Urothelium cell line (cell line): ENCODE measurements around the gene GOLGA2.
A peak's percentile ranks its signal among the peaks of the same experiment; 100 is the strongest.

Experiments
- DNase-seq: peaks from one replicate; pipeline ENCODE4 v3.0.0; 2011; ENCODE audit warnings: low spot score, mixed read lengths
- FAIRE-seq: peaks from 2 replicates; lab custom pipeline; 2011; peaks lifted over from hg19 to GRCh38; lab: Jason Lieb, UNC

Gene GOLGA2, protein sequence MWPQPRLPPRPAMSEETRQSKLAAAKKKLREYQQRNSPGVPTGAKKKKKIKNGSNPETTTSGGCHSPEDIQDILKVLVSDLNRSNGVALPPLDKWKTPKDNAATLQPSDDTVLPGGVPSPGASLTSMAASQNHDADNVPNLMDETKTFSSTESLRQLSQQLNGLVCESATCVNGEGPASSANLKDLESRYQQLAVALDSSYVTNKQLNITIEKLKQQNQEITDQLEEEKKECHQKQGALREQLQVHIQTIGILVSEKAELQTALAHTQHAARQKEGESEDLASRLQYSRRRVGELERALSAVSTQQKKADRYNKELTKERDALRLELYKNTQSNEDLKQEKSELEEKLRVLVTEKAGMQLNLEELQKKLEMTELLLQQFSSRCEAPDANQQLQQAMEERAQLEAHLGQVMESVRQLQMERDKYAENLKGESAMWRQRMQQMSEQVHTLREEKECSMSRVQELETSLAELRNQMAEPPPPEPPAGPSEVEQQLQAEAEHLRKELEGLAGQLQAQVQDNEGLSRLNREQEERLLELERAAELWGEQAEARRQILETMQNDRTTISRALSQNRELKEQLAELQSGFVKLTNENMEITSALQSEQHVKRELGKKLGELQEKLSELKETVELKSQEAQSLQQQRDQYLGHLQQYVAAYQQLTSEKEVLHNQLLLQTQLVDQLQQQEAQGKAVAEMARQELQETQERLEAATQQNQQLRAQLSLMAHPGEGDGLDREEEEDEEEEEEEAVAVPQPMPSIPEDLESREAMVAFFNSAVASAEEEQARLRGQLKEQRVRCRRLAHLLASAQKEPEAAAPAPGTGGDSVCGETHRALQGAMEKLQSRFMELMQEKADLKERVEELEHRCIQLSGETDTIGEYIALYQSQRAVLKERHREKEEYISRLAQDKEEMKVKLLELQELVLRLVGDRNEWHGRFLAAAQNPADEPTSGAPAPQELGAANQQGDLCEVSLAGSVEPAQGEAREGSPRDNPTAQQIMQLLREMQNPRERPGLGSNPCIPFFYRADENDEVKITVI

GRCh38 chr9:128275198-128276007 lies at the start of gene GOLGA2:
Gene GOLGA2, minus strand, starts transcription at chr9:128276007. Its CDS starts 31 bp downstream, at chr9:128275976.
- DNase-seq (peak; percentile 74), FAIRE-seq (no peak)

DNA sequence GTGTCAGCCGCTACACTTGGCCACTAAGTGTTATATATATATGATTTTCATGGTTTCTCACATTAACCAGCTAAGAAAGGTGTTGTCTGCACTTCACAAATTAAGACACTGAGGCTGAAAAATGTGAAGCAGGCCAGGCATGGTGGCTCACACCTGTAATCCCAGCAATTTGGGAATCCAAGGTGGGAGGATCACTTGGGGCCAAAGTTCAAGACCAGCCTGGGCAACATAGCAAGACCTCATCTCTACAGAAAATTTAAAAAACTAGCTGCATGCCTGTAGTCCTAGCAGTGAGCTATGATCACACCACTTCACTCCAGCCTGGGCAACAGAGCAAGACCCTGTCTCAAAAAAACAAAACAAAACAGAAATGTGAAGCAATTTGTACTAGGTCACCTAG lies 48.6 kb upstream of the GOLGA2 start:
- no peak for DNase-seq
- no peak for FAIRE-seq

- FAIRE-seq, result no peak
- DNase-seq, result no peak
Observed at GRCh38 chr9:128323791-128324190, 48.0 kb upstream of the GOLGA2 start.

GRCh38 chr9:128323212-128323730 lies 47.5 kb upstream of the GOLGA2 start:
- FAIRE-seq (no peak), DNase-seq (no peak)

- peak; percentile 94 for DNase-seq
- no peak for FAIRE-seq
Observed at GRCh38 chr9:128322404-128323211, 46.8 kb upstream of the GOLGA2 start, which contains the start of the genes COQ4 and TRUB2. Gene COQ4, plus strand, starts transcription at chr9:128322839. Its CDS starts 20 bp downstream, at chr9:128322859. Gene TRUB2, minus strand, starts transcription at chr9:128322447. Its CDS starts 39 bp downstream, at chr9:128322408.

- no peak for FAIRE-seq
Observed at GRCh38 chr9:128321879-128322403, 46.1 kb upstream of the GOLGA2 start.

DNA sequence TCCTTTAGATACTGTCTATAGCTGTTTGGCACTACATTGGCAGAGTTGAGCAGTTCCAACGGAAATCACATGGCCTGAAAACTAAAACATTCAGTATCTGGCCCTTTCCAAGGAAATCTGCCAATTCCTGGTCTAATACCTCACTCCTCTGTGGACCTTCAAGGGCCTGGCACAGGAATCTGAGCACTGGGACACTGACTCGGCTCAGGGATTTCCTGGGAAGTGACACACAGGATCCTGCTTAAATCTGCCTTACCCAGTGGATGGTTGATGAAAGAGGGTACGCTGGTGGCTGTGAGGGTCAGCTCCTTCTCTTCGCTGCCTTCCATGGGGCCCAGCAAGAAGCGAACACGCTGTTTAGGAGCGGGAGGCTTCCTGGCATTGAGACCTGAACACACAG lies 45.5 kb upstream of the GOLGA2 start:
- no peak for FAIRE-seq

More at GRCh38 chr9:128321879-128322403, 46.1 kb upstream of the GOLGA2 start:
- no peak for DNase-seq

DNA sequence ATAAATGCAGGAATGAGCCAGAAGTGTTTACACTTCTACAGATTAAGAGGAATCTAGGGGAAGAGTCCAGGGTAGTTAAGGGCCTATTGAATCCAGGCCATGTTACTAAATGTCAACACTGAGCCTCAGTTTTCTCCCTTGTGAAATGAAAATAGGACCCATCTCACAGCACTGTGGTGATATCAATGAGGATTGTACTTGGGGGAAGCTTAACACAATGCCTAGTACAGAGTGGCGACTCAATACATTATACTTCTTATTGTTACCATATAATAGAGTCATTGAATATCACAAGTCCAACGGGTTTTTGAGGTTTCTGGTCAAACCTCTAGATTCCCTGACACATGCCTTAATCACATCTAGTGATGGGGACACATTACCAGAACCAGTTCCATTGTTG lies 41.8 kb upstream of the GOLGA2 start:
- DNase-seq, result no peak
- FAIRE-seq, result no peak

More for the DNA sequence above, 45.5 kb upstream of the GOLGA2 start:
- DNase-seq, result no peak

DNA sequence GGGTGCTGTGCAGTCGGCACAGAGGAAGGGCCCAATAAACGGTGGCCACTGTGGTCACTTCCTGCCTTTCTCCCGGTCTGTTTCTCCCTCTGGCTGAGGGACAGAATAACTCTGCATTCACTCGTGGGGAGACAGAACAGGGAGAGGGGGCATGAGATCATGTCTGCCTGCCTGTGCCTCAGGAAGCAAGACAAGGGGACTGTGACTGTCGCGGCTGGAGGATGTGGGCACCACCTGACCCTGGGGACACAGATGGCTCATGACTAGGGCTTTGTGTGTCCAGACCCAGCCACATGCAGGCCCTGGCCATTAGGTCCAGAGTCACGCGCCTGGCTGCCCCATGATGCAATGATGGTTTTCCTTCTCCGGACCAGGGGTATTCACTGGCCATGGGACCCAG lies 40.6 kb upstream of the GOLGA2 start:
- DNase-seq (no peak), FAIRE-seq (no peak)

- no peak for FAIRE-seq
- DNase-seq, result no peak
Observed at GRCh38 chr9:128314697-128315096, 38.9 kb upstream of the GOLGA2 start.

DNA sequence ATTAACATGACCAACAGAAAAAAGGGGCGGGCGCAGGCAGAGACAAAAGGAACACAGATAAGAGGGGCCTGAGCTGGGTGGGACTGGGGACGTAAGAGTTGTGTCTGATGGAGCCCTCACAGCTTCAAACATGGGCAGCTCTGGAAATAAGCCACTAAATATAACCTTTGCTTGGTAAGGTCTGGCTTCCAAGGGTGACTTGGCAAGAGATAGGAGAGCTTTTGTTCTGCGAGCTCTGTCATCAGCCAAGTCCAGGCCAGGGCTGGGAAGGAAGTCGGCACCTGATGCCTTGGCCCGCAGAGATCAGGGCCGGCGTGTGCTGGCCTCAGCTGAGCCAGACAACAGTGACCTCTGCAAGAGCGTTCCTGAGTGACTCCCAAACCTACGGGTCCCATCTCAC lies 34.7 kb upstream of the GOLGA2 start:
- FAIRE-seq (no peak), DNase-seq (no peak)

DNA sequence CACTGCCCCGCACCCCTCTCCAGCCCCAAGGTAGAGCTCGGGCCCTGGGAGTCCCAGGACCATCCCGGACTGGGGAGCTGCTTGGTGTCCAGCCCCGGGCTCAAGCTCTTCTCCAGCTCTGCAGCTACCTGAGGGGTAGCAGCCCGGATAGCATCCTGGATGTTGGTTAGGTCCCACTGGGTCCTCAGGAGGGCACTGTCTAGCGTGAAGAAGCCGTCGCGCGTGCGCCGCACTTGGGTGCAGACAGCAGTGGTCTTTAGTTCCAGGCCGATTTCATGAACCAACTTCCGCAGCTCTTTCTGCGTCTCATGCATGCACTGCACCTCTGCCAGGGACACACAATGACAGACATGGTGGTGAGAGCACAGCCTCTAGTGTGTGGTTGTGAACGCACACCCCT lies 33.7 kb upstream of the GOLGA2 start:
- DNase-seq, result no peak
- FAIRE-seq, result no peak

- DNase-seq, result no peak
- FAIRE-seq, result no peak
Observed at GRCh38 chr9:128304971-128305288, 29.1 kb upstream of the GOLGA2 start.

GRCh38 chr9:128304136-128304970 lies 28.5 kb upstream of the GOLGA2 start:
- FAIRE-seq (no peak), DNase-seq (no peak)

- FAIRE-seq (no peak), DNase-seq (no peak)
Observed at GRCh38 chr9:128298535-128299482, 23.0 kb upstream of the GOLGA2 start.

DNA sequence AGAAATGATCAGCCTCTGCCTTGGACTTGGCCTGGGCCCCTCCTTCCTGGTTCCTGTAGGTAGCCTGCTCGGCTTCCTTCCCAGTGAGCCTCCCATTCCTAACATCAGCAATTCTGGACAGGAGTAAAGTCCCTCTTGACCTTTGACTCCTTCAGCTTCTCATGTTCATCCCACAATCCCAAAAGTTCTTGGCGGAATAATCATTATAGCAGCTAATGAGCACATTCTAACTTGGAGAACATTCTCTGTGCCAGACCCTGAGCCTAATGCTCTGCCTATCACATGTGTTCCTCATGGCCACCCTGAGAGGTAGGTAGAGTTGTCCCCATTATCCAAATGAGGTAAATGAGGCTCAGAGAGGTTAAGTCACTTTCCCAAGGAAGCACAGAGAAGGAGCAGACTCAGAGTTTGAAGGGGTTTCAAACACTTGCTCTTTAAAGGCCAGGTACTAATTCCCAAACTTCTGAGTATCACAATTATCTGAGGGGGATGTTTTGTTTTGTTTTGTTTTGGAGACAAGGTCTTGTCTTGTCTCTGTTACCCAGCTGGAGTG lies 21.5 kb upstream of the GOLGA2 start:
- no peak for DNase-seq

More for the DNA sequence above, 21.5 kb upstream of the GOLGA2 start:
- FAIRE-seq, result no peak
